GM19468 (cell line): ENCODE results near the gene AZU1.
"Not testable (repeated sequence)": the region's sequence is repeated elsewhere in the genome, so short reads cannot be mapped to it uniquely, and the experiment has no call there.

ENCODE experiments used
- ATAC-seq: cut with Tn5 transposase; IDR thresholded peaks from one replicate; pipeline ENCODE4 v1.9.1; 2021; ENCODE audit warnings: mild to moderate bottlenecking, moderate library complexity, moderate number of reproducible peaks; ENCODE audit not compliant: unreplicated experiment; ENCODE audit errors: extremely low read depth

Gene AZU1

DNA sequence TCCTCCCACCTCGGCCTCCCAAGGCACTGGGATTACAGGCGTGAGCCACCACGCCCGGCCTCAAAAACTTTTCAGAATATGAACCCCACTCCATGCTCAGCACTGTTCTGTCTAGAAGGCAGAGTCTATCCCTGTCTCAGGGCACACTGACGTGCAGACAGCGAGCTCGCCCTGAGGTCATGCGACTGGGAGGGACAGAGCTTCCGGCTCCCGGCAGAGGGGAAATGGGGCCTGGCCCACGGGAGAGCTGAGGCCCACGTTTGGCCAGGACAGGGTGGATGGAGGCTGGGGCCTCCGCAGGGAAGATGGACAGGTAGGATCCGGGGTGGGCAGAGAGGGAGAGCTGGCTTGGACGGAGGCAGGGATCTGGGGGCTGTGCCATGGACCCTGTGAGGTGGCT, 2.8 kb upstream of the AZU1 start:
- ATAC-seq, result no peak

DNA sequence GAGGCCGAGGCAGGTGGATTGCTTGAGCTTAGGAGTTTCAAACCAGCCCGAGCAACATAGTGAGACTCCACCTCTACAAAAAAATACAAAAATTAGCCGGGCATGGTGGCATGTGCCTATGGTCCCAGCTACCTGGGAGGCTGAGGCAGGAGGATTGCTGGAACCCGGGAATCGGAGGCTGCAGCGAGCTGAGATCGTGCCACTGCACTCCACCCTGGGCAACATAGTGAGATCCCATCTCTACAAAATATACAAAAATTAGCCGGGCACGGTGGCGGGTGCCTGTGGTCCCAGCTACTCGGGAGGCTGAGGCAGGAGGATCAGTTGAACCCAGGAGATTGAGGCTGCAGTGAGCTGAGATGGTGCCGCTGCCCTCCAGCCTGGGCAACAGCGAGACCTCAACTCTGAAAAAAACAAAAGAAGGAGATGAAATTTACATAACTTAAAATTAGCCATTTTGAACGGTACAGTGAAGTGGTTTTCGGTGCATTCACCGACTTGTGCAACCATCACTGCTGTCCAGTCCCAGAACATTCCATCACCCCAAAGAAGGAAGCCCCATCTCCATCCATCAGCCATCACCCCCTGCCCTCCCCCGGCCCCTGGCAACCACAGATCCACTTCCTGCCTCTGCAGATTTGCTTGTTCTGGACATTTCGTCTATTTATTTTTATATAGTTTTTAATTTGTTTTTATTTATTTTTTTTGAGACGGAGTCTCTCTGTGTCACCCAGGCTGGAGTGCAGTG, 1.6 kb upstream of the AZU1 start:
- ATAC-seq, result no peak

DNA sequence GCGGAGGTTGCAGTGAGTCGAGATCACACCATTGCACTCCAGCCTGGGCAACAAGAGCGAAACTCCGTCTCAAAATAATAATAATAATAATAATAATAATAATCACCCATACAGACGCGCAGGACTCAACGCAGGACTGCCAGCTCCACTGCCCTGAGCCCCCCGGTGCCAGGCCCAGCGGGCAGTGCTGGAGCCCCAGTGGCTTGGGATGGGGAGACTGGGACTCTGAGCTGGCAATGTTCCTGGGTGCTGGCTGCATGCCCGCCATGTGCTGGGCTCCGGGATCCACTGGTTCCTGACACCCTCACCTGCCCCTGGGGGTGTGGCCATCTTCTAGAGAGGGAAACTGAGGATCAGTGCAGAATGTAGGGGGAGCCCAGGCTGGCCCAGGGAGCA, 325 bp upstream of the AZU1 start:
- no peak for ATAC-seq

DNA sequence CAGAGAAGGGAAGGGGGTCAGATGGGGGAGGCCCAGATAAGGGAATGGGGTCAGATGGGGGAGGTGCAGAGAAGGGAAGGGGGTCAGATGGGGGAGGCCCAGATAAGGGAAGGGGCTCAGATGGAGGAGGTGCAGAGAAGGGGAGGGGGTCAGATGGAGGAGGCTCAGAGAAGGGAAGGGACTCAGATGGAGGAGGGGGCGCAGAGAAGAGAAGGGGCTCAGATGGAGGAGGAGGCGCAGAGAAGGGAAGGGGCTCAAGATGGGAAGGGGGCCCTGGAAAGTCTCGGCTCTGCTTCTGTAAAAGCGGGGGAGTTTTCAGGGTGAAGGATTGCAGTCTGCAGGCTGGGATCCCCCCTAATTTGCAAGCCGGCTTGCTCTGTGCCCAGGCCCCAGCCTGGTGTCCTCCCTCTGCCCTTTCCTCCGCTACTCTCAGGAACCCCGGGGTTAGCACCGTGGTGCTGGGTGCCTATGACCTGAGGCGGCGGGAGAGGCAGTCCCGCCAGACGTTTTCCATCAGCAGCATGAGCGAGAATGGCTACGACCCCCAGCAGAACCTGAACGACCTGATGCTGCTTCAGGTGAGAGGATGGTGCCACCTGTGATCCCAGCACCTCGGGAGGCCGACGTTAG, 1.6 kb downstream of the AZU1 start:
- ATAC-seq, result no peak

DNA sequence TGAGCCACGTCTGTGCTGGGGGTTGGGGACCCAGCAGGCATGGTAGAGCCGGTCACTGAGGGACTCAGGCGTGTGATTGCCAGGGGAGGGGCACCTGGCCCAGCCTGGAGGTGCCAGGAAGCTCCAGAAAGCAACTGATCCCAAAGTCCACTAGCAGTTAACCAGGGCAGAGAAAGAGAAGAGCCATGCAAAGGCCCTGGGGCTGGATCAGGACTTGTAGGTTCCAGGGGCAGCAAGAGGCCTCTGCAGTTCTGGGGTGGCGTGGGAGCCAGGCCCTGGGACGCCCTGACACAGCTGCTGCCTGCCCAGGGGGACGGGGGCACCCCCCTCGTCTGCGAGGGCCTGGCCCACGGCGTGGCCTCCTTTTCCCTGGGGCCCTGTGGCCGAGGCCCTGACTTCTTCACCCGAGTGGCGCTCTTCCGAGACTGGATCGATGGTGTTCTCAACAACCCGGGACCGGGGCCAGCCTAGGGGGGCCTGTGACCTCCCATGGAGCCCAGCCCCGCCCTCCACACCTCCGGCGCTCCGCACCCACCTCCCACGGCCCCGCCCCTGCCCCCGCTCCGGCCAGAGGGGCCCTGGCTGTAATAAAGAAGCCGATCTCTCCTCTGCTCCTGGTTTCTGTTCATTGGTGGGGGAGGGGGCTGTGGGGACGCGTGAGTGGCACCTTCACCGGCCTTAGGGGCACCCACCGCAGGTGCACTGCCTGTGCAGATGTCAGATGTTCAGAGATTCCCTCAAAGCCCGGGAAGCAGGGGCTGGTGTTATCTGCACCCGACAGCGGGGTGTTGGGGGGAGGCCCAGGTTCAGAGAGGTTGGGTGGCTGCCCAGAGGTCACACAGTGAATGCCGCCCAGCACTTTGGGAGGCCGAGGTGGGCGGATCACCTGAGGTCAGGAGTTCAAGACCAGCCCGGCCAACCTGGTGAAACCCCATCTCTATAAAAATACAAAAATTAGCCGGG, 4.1 kb downstream of the AZU1 start:
- ATAC-seq, result no peak

DNA sequence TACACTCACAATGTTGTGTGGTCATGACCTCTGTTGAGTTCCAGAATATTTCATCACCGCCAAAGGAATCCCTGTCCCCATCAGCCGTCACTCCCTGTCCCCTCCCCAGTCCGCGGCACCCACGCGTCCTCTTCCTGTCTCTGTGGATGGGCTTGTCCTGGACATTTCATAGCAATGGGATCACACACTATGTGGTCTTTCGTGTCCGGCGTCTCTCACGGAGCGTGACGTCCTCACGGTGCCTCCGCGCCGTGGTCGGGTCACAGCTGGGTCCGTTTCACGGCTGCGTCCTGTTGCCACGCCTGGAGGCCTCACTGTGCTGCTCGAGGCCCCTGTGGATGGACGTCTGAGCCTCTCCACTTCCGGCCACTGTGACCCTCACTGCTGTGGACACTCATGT, 6.6 kb downstream of the AZU1 start:
- no peak for ATAC-seq

DNA sequence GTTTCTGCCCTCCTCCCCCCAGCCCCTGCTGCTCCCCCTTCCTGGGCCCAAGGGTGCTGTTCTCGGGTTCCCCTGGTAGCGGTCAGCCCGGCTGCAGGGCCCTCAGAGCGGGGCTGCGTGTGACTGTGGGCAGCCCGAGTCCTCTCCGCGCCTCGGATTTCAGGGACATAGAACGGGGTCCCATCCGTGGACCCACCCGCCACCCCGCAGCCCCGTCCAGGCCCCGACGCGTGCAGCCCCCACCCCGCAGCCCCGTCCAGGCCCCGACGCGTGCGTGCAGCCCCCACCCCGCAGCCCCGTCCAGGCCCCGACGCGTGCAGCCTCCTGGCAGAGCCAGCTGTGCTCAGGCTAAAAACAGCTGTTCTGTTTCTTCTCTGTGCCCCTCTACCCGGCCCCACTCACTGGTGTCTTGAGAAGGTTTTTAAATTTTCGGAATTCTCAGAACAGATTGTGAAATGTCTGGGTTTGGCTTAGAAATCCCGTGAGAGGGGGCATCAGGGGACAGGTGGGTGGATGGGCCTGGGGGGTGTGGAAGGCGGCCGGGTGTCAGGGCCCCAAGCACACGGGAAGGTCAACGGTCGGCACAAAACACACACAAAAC, 7.7 kb downstream of the AZU1 start:
- no peak for ATAC-seq

DNA sequence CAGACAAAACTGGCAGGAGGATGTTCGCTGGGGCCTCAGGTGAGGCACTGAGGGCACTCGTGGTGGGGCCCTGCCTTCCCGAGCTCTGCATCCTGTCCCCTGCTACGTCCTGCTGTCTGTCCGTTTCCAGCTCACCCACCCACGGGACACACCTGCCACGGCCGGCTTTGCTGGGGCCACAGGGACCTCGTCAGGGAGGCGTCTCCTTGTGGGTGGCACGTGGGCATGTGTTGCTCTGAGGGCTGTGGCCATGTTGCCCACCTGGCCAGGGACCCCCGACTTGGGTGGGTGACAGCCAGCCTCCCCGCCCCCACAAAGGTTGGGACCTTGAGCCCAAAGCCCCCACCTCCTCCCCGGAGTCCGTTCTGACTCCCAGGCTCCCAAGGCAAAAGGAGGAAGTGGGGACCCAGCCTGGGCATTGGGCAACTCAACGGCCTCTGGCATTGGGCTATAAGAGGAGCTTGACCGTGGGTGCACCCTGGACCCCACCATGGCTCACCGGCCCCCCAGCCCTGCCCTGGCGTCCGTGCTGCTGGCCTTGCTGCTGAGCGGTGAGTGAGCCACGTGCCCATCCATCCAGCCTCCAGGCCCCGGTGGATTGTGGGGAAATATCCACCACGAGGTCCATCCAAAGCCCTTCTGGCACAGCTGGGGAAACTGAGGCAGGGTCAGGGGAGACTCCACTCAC, 13.0 kb downstream of the AZU1 start, which contains the start of gene PRTN3:
Gene PRTN3 (plus strand): TSS at position 481 of the 688 bp plus-strand sequence. CDS start 10 bp downstream, at position 491.
- ATAC-seq, result no peak

DNA sequence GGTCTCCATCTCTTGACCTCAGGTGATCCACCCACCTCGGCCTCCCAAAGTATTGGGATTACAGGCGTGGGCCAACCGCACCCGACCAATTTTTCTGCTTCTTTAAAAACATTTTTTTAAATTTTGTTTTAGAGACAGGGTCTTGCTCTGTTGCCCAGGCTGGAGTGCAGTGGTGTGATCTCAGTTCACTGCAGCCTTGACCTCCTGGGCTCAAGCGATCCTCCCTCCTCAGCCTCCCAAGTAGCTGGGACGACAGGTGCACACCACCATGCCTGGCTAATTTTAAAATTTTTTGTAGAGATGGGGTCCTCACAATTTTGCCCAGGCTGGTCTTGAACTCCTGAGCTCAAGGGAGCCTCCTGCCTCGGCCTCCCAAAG, 15.2 kb downstream of the AZU1 start:
- not testable (repeated sequence) for ATAC-seq

DNA sequence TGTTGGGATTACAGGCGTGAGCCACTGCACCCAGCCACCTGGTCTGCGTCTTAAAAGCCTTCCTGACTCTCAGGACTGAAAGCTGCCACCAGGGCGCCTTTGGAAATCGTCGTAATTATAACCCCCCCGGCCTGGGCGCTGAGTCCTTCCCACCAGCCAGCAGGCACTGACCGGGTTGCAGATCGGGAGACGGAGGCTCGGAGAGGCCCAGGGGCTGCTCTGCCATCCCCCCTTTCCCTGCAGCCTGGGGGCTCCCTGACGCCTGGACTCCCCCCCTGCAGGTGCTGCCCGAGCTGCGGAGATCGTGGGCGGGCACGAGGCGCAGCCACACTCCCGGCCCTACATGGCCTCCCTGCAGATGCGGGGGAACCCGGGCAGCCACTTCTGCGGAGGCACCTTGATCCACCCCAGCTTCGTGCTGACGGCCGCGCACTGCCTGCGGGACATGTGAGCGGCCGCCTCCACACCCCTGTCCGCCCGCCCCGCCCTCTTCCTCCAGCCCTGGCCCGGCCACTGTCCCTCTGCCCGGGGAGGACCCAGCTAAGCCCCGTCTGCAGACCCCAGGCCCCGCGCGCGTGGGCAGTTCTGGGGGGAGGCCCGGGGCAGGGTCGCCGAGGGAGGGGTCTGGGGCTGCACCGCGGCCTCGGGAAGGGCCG, 15.7 kb downstream of the AZU1 start:
- ATAC-seq, result no peak

DNA sequence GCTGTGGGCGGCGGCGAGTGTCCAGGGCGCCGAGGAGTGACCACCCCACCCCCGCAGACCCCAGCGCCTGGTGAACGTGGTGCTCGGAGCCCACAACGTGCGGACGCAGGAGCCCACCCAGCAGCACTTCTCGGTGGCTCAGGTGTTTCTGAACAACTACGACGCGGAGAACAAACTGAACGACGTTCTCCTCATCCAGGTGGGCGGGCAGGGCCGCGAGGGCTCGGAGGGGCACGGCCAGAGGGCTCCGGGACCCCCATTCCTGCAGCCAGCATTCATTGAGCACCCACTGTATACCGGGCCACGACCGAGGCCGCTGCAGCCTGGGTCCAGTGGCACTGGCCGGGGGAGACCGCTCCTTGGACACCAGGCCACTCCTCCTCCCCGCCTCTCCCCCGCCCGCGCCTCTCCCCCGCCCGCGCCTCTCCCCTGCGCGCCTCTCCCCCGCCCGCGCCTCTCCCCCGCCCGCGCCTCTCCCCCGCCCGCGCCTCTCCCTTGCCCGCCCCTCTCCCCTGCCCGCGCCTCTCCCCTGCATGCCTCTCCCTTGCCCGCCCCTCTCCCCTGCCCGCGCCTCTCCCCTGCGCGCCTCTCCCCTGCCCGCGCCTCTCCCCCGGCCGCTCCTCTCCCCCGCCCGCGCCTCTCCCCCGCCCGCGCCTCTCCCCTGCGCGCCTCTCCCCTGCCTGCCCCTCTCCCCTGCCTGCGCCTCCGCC, 16.4 kb downstream of the AZU1 start:
- no peak for ATAC-seq

DNA sequence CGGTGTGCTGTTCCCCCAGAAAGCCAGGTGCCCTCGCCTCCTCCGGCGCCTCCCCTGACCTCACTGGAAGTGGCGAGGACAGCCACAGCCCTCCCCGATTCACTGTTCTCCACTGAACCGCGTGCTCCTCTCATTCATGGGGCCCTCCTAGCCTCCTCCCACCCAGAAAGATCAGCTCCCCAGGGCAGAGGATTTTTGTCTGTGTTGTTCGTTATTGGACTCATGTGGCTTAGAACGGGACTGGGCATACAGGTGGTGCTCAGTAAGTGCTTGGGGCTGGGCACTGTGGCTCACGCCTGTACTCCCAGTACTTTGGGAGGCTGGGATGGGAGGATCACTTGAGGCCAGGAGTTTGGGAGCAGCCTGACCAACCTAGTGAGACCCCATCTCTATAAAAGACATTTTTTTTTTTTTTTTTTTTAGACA, 16.9 kb downstream of the AZU1 start:
- ATAC-seq, result no peak

DNA sequence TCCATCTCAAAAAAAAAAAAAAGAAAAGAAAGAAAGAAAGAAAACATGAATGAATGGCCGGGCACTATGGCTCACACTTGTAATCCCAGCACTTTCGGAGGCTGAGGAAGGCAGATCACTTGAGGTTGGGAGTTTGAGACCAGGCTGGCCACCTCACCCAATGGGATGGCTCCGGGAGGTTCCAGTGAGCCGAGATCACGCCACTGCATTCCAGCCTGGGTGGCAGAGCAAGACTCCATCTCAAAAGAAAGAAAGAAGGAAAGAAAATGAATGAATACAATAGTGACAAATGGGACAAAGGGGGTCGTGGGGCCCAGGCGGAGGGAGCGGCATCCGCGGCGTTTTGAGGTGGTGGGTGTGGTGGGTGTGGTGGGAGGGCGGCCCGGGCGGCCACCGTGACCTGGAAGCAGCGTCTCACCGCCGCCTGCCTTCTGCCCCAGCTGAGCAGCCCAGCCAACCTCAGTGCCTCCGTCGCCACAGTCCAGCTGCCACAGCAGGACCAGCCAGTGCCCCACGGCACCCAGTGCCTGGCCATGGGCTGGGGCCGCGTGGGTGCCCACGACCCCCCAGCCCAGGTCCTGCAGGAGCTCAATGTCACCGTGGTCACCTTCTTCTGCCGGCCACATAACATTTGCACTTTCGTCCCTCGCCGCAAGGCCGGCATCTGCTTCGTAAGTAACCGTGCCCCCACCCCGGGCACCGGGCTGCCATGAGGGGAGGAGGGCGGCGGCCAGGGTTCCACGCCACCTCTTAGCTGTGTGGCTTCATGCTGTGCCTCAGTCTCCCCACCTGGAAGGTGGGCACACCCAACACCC, 18.3 kb downstream of the AZU1 start:
- ATAC-seq, result no peak

DNA sequence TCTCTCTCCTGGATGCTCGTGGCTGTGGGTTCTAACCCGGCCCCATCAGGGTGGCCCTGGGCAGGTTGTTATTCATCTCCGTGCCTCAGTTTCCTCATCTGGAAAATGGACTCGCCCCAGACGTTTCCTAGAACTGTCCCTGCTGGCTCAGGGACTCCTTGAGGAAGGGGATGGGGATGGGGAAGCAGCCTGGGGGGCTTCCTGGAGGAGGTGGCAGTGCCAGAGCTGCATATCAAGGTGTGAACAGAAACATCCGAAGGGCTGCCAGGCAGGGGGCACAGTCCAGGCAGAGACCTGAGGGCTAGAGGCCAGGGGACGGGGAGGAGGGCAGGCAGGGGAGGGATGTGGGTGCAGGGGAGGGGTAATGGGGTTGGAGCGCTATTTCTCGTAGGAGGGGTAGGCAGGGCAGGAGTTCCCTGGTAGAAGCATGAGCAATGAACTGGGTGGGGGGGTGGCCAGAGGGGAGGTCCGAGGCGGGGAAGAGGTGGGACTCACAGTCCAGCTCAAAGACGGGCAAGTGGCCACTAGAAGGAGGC, 20.8 kb downstream of the AZU1 start:
- ATAC-seq, result no peak

DNA sequence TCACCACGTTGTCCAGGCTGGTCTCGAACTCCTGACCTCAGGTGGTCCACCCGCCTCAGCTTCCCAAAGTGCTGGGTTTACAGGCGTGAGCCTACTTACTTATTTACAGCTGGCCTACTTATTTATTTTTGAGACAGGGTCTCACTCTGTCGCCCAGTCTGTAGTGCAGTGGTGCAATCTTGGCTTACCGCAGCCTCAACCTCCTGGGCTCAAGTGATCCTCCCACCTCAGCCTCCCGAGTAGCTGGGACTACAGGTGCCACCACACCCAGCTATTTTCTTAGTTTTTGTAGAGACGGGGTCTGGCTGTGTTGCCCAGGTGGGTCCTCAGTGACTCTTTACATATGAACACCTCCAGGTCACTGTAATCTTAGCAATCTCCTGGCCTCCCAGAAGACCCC, 21.6 kb downstream of the AZU1 start:
- not testable (repeated sequence) for ATAC-seq

DNA sequence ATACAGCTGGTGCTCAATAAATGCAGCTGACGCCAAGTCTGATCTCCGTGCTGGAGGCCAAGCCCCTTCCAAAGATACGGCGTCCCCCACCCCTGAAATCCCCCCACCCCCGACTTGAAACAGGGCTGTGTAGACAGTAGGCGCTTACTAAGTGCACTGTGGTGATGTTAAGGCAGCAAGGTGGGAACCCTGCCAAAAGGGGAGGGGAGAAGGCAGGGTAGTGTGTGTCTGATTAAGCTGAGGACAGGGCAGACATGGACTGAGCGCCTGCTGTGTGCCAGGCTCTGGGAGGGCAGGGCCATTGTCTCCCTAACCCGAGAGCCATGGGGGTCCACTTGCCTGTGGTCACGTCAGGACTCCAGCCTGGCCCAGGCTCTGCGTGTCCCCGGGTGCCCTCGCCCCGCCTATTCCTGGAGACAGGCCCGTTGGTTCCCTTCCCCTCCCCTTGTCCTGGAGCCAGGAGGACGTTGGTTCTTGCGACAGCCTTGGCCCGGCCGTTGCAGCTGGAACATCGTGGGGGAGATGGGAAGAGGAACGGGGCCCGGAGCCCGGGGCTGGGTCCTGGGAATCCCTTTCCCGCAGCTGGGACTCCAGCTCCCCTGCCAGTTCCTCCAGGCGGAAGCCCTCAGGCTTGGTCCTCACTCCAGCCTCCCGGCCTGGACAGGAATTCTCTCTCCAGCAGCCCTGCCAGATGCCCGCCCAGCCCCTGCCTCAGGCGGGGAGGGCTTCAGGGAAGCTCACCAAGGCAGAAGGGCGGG, 22.8 kb downstream of the AZU1 start:
- no peak for ATAC-seq

DNA sequence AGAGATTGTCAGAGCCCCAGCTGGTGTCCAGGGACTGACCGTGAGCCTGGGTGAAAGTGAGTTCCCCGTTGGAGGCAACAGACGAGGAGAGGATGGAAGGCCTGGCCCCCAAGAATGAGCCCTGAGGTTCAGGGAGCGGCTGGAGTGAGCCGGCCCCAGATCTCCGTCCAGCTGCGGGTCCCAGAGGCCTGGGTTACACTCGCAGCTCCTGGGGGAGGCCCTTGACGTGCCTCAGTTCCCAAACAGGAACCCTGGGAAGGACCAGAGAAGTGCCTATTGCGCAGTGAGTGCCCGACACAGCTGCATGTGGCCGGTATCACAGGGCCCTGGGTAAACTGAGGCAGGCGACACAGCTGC, 23.3 kb downstream of the AZU1 start:
- ATAC-seq, result no peak
